Right lobe of liver (tissue), 6 donors: ENCODE results near the gene PRKCZ. TPM values are rescaled to one million over a fixed set of nuclear protein-coding genes. Genes with fewer than 3 reads are reported as not detected.

ENCODE experiments used
- ATAC-seq, 4 donors: fragments of 200-7000 bp; cut with Tn5 transposase; one replicate each; pipeline ENCODE4 v1.9.1; 2020; ENCODE audit warnings: mild to moderate bottlenecking in 4 of 4, moderate library complexity in 4 of 4
- DNase-seq, 3 donors: peaks; one replicate each; pipeline ENCODE4 v3.0.0-alpha.2; 2020
- H3K27ac ChIP-seq, 3 donors: fragments of 200-600 bp; one replicate each; pipeline ENCODE4 v1.8.0; 2022
- H3K27me3 ChIP-seq, 2 donors: fragments of 200-600 bp; one replicate each; pipeline ENCODE4 v1.8.0; 2022
- H3K36me3 ChIP-seq, 4 donors: fragments of 200-600 bp; sonication (generic) in 1 of 4; one replicate each; pipeline versions ENCODE4 v1.5.1 to v1.8.0; 2017 to 2022; ENCODE audit warnings: control low read depth in 1 of 4
- H3K4me1 ChIP-seq, 4 donors: fragments of 200-600 bp; sonication (generic) in 1 of 4; one replicate each; pipeline versions ENCODE4 v1.5.1 to v1.8.0; 2017 to 2022; ENCODE audit warnings: control low read depth in 1 of 4
- H3K4me3 ChIP-seq, 3 donors: fragments of 200-600 bp; one replicate each; pipeline ENCODE4 v1.8.0; 2022
- H3K9me3 ChIP-seq, 4 donors: fragments of 200-600 bp; sonication (generic) in 1 of 4; one replicate each; pipeline versions ENCODE4 v1.5.1 to v1.8.0; 2017 to 2022; ENCODE audit warnings: control low read depth in 1 of 4
- POLR2A ChIP-seq: fragments of 450-650 bp; IDR thresholded peaks from one replicate; pipeline ENCODE4 v1.6.1; 2017; ENCODE audit warnings: antibody characterized with exemption, mild to moderate bottlenecking
- WGBS: methylation state at CpG from one replicate; pipeline ENCODE4 v1.1.6; 2018; ENCODE audit warnings: low coverage, low lambda C conversion rate; ENCODE audit not compliant: insufficient coverage; ENCODE audit errors: missing lambda C conversion rate; 5-methylcytosine and 5-hydroxymethylcytosine counted together
- intact Hi-C, 2 donors: fragments of 100-400 bp; cut with DNase I; formaldehyde crosslinking; loops; one replicate each; pipeline versions ENCODE4 v1.11.2 to v1.14.1; 2022
- total RNA-seq, 6 experiments: library from RNA; depleted of rRNA in 2 of 6; stranded (reverse); fragments of >200 nt in 2 of 6; fragmentation: NEBNext Ultra II Directional in 3 of 6; extraction: Animal tissue kit (Norgen Biotek cat#: 25700) in 3 of 6; gene quantifications; one replicate each; pipeline versions ENCODE4 v1.1.0 to v1.2.4, GENCODE V29; 2016 to 2023
- TF ChIP-seq, protein P1 (sequence below), 4 donors: fragments of 200-600 bp in 3 of 4; fragments of 450-650 bp in 1 of 4; IDR thresholded peaks; one replicate each; pipeline versions ENCODE4 v1.5.1 to v1.8.0; 2016 to 2022; ENCODE audit warnings: antibody characterized with exemption in 4 of 4, mild to moderate bottlenecking in 2 of 4
- donor health status: DM: no; HTN: yes; CAD: no.
- donor health status: DM: no; HTN: no; CAD: no.
- donor health status: DM: no; HTN: no; CAD: no.
- donor health status: DM: no; HTN: yes; CAD: no.
- donor health status: DM: no; HTN: yes; CAD: no.

The PRKCZ gene
- total RNA-seq, 6 experiments from 2014 or later, result 10.3 to 20.1 (median 15.8) TPM

DNA sequence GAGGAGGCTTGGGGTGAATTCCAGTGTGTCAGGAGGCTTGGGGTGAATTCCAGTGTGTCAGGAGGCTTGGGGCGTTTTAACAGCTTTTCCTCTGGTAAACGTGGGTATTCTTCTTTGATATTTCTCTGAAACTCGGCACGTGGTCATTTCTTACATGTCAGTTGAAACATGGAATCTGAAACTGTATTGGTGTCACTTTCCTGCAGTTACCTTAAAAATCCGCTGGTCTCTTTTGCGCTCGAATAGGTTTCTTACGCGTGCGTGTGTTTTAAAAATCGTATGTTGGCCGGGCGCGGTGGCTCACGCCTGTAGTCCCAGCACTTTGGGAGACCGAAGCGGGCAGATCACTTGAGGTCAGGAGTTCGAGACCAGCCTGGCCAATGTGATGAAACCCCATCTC, 33.5 kb downstream of the PRKCZ start:
- no peaks in the 10 kb centered on the region for H3K36me3 ChIP-seq
- H3K27me3 ChIP-seq, result no peaks in the 10 kb centered on the region
- no peak overlapping the region for H3K27ac ChIP-seq
- no peaks in the 10 kb centered on the region for H3K9me3 ChIP-seq
- DNase-seq (no peak), ATAC-seq (no peak)
- 89% methylated on average over 16 of the region's 18 CpGs for WGBS
- H3K4me3 ChIP-seq, result no peak overlapping the region
- intact Hi-C loops, result no loop called here
- no peaks in the 10 kb centered on the region for H3K4me1 ChIP-seq
- TF ChIP-seq, protein P1, sequence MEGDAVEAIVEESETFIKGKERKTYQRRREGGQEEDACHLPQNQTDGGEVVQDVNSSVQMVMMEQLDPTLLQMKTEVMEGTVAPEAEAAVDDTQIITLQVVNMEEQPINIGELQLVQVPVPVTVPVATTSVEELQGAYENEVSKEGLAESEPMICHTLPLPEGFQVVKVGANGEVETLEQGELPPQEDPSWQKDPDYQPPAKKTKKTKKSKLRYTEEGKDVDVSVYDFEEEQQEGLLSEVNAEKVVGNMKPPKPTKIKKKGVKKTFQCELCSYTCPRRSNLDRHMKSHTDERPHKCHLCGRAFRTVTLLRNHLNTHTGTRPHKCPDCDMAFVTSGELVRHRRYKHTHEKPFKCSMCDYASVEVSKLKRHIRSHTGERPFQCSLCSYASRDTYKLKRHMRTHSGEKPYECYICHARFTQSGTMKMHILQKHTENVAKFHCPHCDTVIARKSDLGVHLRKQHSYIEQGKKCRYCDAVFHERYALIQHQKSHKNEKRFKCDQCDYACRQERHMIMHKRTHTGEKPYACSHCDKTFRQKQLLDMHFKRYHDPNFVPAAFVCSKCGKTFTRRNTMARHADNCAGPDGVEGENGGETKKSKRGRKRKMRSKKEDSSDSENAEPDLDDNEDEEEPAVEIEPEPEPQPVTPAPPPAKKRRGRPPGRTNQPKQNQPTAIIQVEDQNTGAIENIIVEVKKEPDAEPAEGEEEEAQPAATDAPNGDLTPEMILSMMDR (IDR thresholded peaks at IDR 0.05), result no peak
- no peak for TF ChIP-seq POLR2A

DNA sequence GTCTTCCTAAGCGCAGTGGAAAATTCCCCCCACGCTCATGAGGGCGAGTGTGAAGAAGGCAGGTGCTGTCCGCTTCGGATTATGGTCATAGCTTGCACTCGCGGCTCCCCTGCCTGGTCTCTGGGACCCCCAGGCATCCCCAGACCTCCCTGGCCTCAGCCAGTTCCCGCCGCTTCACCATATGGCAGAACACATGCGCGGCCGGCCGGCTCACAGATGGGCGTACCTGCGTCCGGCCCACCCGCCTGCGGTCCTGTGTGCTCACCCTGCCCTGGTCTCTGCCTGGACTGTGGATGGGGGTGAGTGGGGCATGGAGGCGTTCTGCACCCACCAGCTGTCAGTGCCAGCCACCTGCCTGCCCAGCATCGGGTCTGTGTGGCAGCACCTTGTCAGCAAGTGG, 34.1 kb downstream of the PRKCZ start:
- Histone ChIP-seq H3K9me3 (no peaks in the 10 kb centered on the region), H3K36me3 (no peaks in the 10 kb centered on the region), H3K27me3 (no peaks in the 10 kb centered on the region), H3K4me1 (no peaks in the 10 kb centered on the region), H3K4me3 (no peak overlapping the region), H3K27ac (no peak overlapping the region)
- DNase-seq (no peak), ATAC-seq (no peak)
- WGBS, result 97% methylated on average over 14 of the region's 20 CpGs
- intact Hi-C loops, result no loop called here
- no peak for TF ChIP-seq POLR2A
- TF ChIP-seq, protein P1 (IDR thresholded peaks at IDR 0.05), result no peak

DNA sequence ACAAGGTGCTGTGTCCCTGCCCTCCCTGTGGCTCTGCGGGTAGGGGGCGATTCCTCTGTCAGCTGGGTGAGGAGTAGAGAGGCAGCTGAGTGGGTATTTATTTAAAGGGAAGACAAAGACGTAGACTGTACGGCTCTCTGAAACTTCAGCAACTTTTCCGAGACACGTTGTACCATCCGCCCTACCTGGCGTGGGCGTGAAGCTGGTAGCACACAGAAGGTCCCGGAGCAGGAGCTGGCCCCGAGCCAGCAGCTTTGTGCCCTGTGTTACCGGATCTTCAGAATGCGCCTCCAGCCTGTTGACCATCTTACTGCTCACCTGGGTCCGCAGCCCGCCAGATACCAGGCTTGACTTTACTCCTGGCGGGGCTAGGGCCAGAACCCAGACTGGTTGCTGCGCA, 34.9 kb downstream of the PRKCZ start:
- H3K9me3 ChIP-seq, result no peaks in the 10 kb centered on the region
- WGBS, result 83% methylated on average over 2 of the region's 17 CpGs
- no peak for TF ChIP-seq POLR2A
- H3K4me3 ChIP-seq, result no peak overlapping the region
- H3K36me3 ChIP-seq, result no peaks in the 10 kb centered on the region
- no peak overlapping the region for H3K27ac ChIP-seq
- intact Hi-C loops, result no loop called here
- no peaks in the 10 kb centered on the region for H3K27me3 ChIP-seq
- H3K4me1 ChIP-seq, result no peaks in the 10 kb centered on the region
- DNase-seq (no peak), ATAC-seq (no peak)

DNA sequence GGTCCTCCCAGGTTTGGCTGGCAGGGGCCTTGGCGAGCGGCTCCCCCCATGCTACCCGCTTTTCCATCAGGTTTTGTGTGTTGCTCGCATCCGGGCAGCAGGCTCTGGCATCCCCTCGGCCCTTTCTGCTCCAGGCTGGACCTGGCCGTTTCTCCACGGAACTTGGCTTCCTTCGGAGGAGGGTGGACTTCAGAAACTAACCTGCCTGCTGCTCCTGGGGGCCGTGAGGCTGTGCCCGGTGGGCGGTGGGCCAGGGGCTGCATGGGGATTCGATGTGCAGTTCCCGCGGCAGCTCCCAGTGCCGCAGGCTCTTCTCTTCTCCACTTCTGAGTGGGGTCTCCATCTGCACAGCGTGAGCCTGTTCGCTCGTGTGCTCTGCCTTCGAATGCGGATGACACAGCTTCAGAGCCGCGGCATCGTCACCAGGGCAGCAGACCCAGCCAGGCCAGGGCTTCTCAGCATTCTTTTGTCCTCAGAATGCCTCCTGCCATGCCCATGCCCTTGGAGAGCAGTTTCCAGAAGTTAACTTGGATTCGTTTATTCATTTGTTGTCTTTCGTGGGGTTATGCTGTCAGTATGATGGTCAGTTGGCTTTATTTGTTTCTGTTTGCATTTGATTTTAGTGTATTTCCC, 36.4 kb downstream of the PRKCZ start:
- no peak for DNase-seq
- WGBS, result 91% methylated on average over 3 of the region's 26 CpGs
- Histone ChIP-seq H3K36me3 (no peaks in the 10 kb centered on the region), H3K27me3 (no peaks in the 10 kb centered on the region), H3K4me1 (no peaks in the 10 kb centered on the region), H3K9me3 (no peaks in the 10 kb centered on the region), H3K27ac (no peak overlapping the region), H3K4me3 (no peak overlapping the region)
- intact Hi-C loops, result no loop called here
- no peak for TF ChIP-seq POLR2A
- TF ChIP-seq, protein P1 (IDR thresholded peaks at IDR 0.05), result no peak
- no peak for ATAC-seq

DNA sequence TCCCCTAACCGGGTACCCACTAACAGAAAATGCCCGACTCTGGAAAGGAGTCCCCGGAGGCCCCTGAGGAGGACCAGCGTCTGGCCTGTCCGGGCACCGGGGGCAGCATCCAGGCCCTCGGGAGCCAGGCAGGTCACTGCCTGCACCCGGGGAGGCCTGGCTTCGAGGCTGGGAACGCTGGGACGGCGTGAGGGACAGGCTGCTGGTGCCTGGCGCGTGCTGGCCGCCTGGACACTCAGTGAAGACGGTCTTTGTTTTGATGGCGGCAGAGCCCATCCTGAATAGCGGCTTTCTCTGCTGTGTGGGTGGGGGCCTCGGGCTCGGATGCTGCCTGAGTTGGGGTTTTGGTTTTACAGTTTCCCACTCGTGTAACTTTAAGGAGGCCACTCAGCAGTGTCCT, 37.6 kb downstream of the PRKCZ start:
- DNase-seq (no peak), ATAC-seq (no peak)
- Histone ChIP-seq H3K36me3 (no peaks in the 10 kb centered on the region), H3K9me3 (no peaks in the 10 kb centered on the region), H3K27me3 (no peaks in the 10 kb centered on the region), H3K4me3 (no peak overlapping the region), H3K27ac (no peak overlapping the region), H3K4me1 (no peaks in the 10 kb centered on the region)
- no CpG with 5 or more reads among the region's 21 CpGs for WGBS
- intact Hi-C loops, result no loop called here
- TF ChIP-seq, protein P1 (IDR thresholded peaks at IDR 0.05), result no peak
- TF ChIP-seq POLR2A, result no peak
